Body of pancreas (tissue), 4 donors: Measurements from ENCODE around the gene IFIT1B. TPM values are rescaled to one million over a fixed set of nuclear protein-coding genes. Genes with fewer than 3 reads are reported as not detected.
"Not testable (repeated sequence)": the region's sequence is repeated elsewhere in the genome, so short reads cannot be mapped to it uniquely, and the experiment has no call there.

ENCODE experiments used
- ATAC-seq: fragments of 150-250 bp; one replicate; pipeline ENCODE4 v1.9.1; 2016
- DNase-seq, 4 donors: peaks; one replicate each; pipeline ENCODE4 v3.0.0-alpha.2; 2019
- H3K27ac ChIP-seq, 4 donors: fragments of 200-600 bp; sonication (generic); 1 replicate in 3 of 4; 2 replicates in 1 of 4; pipeline versions ENCODE4 v1.5.1 to v1.6.1; 2016 to 2019; ENCODE audit warnings: mild to moderate bottlenecking in 1 of 4, mixed read lengths in 1 of 4, moderate library complexity in 1 of 4
- H3K27me3 ChIP-seq, 2 donors: fragments of 200-600 bp; sonication (generic); one replicate each; pipeline ENCODE4 v1.6.0; 2016; ENCODE audit warnings: mild to moderate bottlenecking in 1 of 2
- H3K36me3 ChIP-seq, 2 donors: fragments of 200-600 bp; sonication (generic); replicated peaks in 1 of 2; 2 replicates each; pipeline ENCODE4 v1.5.1; 2016; ENCODE audit warnings: low read depth in 2 of 2; ENCODE audit not compliant: insufficient read depth in 1 of 2
- H3K4me1 ChIP-seq: fragments of 200-600 bp; sonication (generic); one replicate; pipeline ENCODE4 v1.6.0; 2016
- H3K4me3 ChIP-seq, 2 donors: fragments of 200-600 bp; sonication (generic); 1 replicate in 1 of 2; 2 replicates in 1 of 2; pipeline ENCODE4 v1.5.1; 2016 to 2019
- H3K9me3 ChIP-seq, 3 donors: fragments of 200-600 bp; sonication (generic); 1 replicate in 2 of 3; 2 replicates in 1 of 3; pipeline ENCODE4 v1.5.1; 2016
- CTCF ChIP-seq, 7 experiments: fragments of 450-650 bp in 4 of 7; fragments of 200-600 bp in 3 of 7; sonication (generic) in 3 of 7; IDR thresholded peaks; one replicate each; pipeline ENCODE4 v1.5.1; 2016 to 2019; ENCODE audit warnings: antibody characterized with exemption in 7 of 7
- POLR2A ChIP-seq, 3 donors: fragments of 450-650 bp; IDR thresholded peaks; one replicate each; pipeline ENCODE4 v1.6.1; 2016; ENCODE audit warnings: antibody characterized with exemption in 3 of 3, mild to moderate bottlenecking in 2 of 3
- WGBS, 2 donors: methylation state at CpG; one replicate each; pipeline ENCODE4 v1.1.5; 2017; 5-methylcytosine and 5-hydroxymethylcytosine counted together
- intact Hi-C: fragments of 100-400 bp; cut with DNase I; formaldehyde crosslinking; loops from one replicate; pipeline ENCODE4 v1.15.1; 2023
- total RNA-seq, 2 donors: library from RNA; depleted of rRNA; stranded (reverse); fragments of >200 nt; gene quantifications; one replicate each; pipeline ENCODE4 v1.1.0, GENCODE V29; 2016

The IFIT1B gene
- total RNA-seq, 2 donors from 2014 or later: not detected

- H3K27ac ChIP-seq: no peak overlapping the region
- H3K9me3 ChIP-seq: no peaks in the 10 kb centered on the region
- DNase-seq (no peak), ATAC-seq (no peak)
- intact Hi-C loops: no loop called here
- H3K27me3 ChIP-seq: no peaks in the 10 kb centered on the region
- TF ChIP-seq CTCF (IDR thresholded peaks at IDR 0.05): no peak
- TF ChIP-seq POLR2A (IDR thresholded peaks at IDR 0.05): no peak
- H3K4me1 ChIP-seq: peaks cover 20% of the 10 kb centered on the region
- 76 to 79% methylated on average over 2 of the region's 2 CpGs for WGBS, 2 donors
- no peak overlapping the region for H3K4me3 ChIP-seq
- no peaks in the 10 kb centered on the region for H3K36me3 ChIP-seq
Measured at GRCh38 chr10:89388806-89389205, 10.9 kb downstream of the IFIT1B start.

DNA sequence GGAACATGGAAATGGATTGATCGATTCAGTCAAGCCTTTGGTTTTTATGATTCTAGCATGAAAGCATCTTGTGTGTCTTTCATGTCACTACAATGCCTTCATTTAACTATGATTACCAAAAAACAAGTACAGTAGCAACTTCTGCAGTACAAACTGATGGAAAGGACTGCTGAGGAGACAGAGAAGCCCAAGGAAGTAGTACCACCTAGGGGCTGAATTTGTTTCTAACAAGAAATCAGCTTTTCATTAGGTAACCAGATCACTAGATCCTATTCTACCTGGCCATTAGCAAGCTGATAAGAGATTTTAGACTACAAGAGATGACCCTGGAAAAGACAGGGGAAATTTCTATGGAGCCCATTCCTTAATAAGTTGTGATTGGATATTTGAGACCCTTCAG is 11.4 kb downstream of the IFIT1B start:
- no peaks in the 10 kb centered on the region for H3K36me3 ChIP-seq
- peaks cover 20% of the 10 kb centered on the region for H3K4me1 ChIP-seq
- intact Hi-C loops: no loop called here
- DNase-seq (no peak), ATAC-seq (no peak)
- TF ChIP-seq POLR2A (IDR thresholded peaks at IDR 0.05) (no peak), CTCF (IDR thresholded peaks at IDR 0.05) (peak in 5 of 7 experiments; percentile 12 to 55 (median 44))
- no peak overlapping the region for H3K27ac ChIP-seq
- no peak overlapping the region for H3K4me3 ChIP-seq
- no peaks in the 10 kb centered on the region for H3K27me3 ChIP-seq
- WGBS, 2 donors: 68 to 81% methylated on average over 1 of the region's 1 CpG
- H3K9me3 ChIP-seq: no peaks in the 10 kb centered on the region

- no peak for TF ChIP-seq POLR2A (IDR thresholded peaks at IDR 0.05)
- no peak for TF ChIP-seq CTCF (IDR thresholded peaks at IDR 0.05)
- ATAC-seq: no peak
- no peak for DNase-seq
- WGBS, 2 donors: 77 to 81% methylated on average over 5 of the region's 5 CpGs
- Histone ChIP-seq H3K27ac (peak overlapping the region in 1 of 4 donors; percentile 88), H3K4me1 (peaks cover 20% of the 10 kb centered on the region), H3K27me3 (no peaks in the 10 kb centered on the region), H3K36me3 (no peaks in the 10 kb centered on the region), H3K4me3 (no peak overlapping the region), H3K9me3 (no peaks in the 10 kb centered on the region)
- intact Hi-C loops: no loop called here
Measured at GRCh38 chr10:89390476-89391225, 12.8 kb downstream of the IFIT1B start.

DNA sequence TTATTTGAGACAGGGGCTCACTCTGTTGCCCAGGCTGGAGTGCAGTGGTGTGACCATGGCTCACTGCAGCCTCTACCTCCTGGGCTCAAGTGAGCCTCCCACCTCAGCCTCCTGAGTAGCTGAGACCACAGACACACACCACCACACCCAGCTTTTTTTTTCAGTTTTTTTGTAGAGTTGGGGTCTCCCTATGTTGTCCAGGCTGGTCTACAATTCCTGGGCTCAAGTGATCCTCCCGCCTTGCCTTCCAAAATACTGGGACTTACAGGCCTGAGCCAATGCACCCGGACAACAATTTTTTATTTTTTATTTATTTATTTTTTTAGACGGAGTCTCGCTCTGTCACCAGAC is 13.3 kb downstream of the IFIT1B start:
- WGBS, 2 donors: 94 to 96% methylated on average over 4 of the region's 4 CpGs
- peaks cover 20% of the 10 kb centered on the region for H3K4me1 ChIP-seq
- H3K4me3 ChIP-seq, H3K9me3 ChIP-seq, intact Hi-C loops, H3K27me3 ChIP-seq, H3K36me3 ChIP-seq, ATAC-seq, DNase-seq: not testable (repeated sequence)
- H3K27ac ChIP-seq: peak overlapping the region in 2 of 4 donors; percentile 72 to 88

DNA sequence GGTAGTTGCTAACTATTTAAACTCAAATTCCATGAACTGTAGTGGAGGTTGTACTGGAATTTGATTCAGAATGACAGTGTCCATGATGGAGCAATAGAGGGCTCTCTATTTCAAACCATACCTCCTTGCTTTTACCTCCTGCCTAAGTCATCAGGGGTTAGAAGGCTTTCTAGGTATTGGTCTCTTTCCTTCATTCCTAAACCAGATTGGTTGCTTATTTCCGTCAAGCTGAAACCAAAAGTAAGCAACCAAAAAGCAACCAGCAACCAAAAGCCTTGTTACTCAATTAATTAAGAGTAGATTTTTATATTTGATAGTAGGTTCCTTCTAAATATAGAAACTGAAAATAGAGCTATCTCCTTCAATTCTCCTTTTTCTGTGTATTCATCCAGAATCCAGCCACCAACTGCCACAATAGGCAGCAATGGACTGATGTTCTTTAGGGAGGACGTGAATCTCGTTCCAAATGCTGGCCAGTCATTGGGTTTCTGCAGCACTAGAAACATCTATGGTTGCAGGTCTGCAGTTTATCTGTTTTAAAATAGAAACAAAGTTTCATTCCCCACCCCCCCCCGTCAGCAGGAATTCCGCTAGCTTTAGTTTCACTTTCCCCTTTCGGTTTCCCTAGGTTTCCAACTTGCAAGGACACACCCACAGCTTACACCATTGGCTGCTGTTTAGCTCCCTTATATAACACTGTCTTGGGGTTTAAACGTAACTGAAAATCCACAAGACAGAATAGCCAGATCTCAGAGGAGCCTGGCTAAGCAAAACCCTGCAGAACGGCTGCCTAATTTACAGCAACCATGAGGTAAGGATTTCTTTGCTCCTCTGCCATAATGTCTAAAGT is 14.3 kb downstream of the IFIT1B start, which contains the start of gene IFIT1:
IFIT1 (plus strand) TSS at position 717 of the 850 bp plus-strand sequence; CDS start at position 807, 90 bp downstream.
- peak; percentile 52 to 83 (median 63) for DNase-seq
- 2 to 3% methylated on average over 8 of the region's 8 CpGs for WGBS, 2 donors
- TF ChIP-seq CTCF (IDR thresholded peaks at IDR 0.05) (no peak), POLR2A (IDR thresholded peaks at IDR 0.05) (peak in 2 of 3 donors; percentile 41 to 43)
- peaks cover 20% of the 10 kb centered on the region for H3K4me1 ChIP-seq
- H3K36me3 ChIP-seq: no peaks in the 10 kb centered on the region
- peak within 1 kb of the TSS; percentile 5 to 60 for H3K4me3 ChIP-seq
- peak within 1 kb of the TSS; percentile 72 to 88 (median 77) for H3K27ac ChIP-seq
- H3K27me3 ChIP-seq: no peaks in the 10 kb centered on the region
- H3K9me3 ChIP-seq: no peaks in the 10 kb centered on the region
- intact Hi-C loops: no loop called here
- peak; percentile 93 for ATAC-seq
